HUES6 (cell line): Measurements from ENCODE around the gene TERT.

Source experiments
- H3K27ac ChIP-seq: 2 replicates; pipeline ENCODE4 v1.7.0; 2013; ENCODE audit warnings: low read depth, mild to moderate bottlenecking, low read length, inconsistent platforms
- H3K27me3 ChIP-seq: 2 replicates; pipeline ENCODE4 v1.6.1; 2013; ENCODE audit warnings: low read length; ENCODE audit not compliant: control insufficient read depth, insufficient read depth
- H3K36me3 ChIP-seq: 2 replicates; pipeline ENCODE4 v1.6.1; 2013; ENCODE audit warnings: low read length; ENCODE audit not compliant: control insufficient read depth, insufficient read depth
- H3K4me1 ChIP-seq: 2 replicates; pipeline ENCODE4 v1.6.1; 2013; ENCODE audit warnings: low read length; ENCODE audit not compliant: control insufficient read depth, insufficient read depth
- H3K4me3 ChIP-seq: 2 replicates; pipeline ENCODE4 v1.5.1; 2013; ENCODE audit warnings: low read depth, low read length
- H3K9ac ChIP-seq: one replicate; pipeline ENCODE4 v1.6.1; 2013; ENCODE audit warnings: mild to moderate bottlenecking, low read length
- H3K9me3 ChIP-seq: 2 replicates; pipeline ENCODE4 v1.6.1; 2013; ENCODE audit warnings: low read depth, low read length; ENCODE audit not compliant: control insufficient read depth, insufficient read depth

Gene TERT

DNA sequence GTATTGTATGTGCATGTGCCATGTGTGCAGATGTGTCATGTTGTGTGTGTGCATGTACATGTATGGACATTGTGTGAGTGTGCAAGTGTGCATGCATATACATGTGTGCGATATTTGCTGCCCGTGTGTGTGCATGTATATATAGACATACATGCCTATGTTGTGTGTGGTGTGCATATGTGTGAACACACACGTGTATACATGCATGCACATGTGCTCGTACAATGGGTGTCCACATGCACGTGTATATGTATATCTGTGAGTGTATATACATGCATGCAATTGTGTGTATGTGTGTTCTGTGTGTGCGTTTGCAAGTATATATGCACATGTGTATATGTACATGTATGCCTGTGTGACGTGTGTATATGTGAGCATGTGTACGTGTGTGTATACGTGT lies 72.7 kb downstream of the TERT start:
- Histone ChIP-seq H3K27me3 (no peaks in the 10 kb centered on the region), H3K9ac (no peak overlapping the region), H3K36me3 (no peaks in the 10 kb centered on the region), H3K9me3 (no peaks in the 10 kb centered on the region), H3K4me1 (no peaks in the 10 kb centered on the region), H3K27ac (no peak overlapping the region), H3K4me3 (no peak overlapping the region)

DNA sequence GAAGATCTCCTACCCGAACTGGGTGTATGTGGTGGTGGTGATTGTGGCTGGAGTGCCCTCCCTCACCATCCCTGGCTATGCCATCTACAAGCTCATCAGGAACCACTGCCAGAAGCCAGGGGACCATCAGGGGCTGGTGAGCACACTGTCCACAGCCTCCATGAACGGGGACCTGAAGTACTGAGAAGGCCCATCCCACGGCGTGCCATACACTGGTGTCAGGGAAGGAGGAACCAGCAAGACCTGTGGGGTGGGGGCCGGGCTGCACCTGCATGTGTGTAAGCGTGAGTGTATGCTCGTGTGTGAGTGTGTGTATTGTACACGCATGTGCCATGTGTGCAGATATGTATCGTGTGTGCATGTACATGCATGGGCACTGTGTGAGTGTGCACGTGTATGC lies 73.1 kb downstream of the TERT start:
- Histone ChIP-seq H3K4me3 (no peak overlapping the region), H3K27ac (no peak overlapping the region), H3K9ac (no peak overlapping the region), H3K4me1 (no peaks in the 10 kb centered on the region), H3K27me3 (no peaks in the 10 kb centered on the region), H3K9me3 (no peaks in the 10 kb centered on the region), H3K36me3 (no peaks in the 10 kb centered on the region)

DNA sequence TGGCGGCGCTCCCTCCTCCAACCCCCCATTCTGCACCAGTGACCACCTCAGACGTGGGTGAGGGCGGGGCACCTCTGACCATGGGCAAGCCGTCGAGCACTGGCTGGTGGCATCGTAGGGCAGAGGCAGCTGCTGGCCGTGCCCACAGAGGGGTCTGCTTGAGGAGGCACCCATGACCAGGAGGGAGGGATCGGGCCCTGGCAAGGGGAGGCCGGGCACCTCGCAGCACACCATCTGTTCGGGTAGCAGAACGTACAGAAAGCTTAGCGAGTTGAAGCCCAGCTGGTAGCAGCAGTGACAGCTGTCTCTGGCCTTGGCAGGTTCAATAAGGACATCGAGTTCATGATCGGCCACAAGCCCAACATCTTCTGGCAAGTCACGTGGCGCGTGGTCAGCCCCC lies 74.0 kb downstream of the TERT start:
- no peaks in the 10 kb centered on the region for H3K36me3 ChIP-seq
- no peak overlapping the region for H3K27ac ChIP-seq
- no peaks in the 10 kb centered on the region for H3K27me3 ChIP-seq
- peaks cover under 1% of the 10 kb centered on the region; the same call in 1 of the 2 replicates for H3K9me3 ChIP-seq
- H3K4me1 ChIP-seq: no peaks in the 10 kb centered on the region
- H3K4me3 ChIP-seq: no peak overlapping the region
- no peak overlapping the region for H3K9ac ChIP-seq

DNA sequence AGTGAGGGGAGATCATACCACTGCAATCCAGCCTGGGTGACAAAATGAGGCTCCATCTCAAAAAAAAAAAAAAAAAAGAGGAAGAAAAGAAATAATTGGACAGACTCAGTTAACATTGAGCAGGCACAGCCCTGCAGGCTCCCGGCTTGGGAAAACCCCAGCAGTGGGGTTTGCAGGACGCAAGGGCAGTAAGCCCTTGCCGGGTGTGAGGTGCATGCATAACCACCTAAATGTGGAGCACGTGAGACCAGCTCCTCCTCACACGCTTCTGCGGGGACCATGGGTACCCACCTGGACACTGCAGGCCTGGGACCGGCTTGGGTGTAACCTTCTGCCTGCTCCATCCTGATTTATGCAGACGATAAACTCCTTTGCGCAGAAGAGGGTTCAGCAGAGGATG lies 74.5 kb downstream of the TERT start:
- Histone ChIP-seq H3K9ac (no peak overlapping the region), H3K9me3 (peaks cover 6% of the 10 kb centered on the region), H3K27ac (no peak overlapping the region), H3K4me1 (no peaks in the 10 kb centered on the region), H3K36me3 (no peaks in the 10 kb centered on the region), H3K27me3 (no peaks in the 10 kb centered on the region), H3K4me3 (no peak overlapping the region)

DNA sequence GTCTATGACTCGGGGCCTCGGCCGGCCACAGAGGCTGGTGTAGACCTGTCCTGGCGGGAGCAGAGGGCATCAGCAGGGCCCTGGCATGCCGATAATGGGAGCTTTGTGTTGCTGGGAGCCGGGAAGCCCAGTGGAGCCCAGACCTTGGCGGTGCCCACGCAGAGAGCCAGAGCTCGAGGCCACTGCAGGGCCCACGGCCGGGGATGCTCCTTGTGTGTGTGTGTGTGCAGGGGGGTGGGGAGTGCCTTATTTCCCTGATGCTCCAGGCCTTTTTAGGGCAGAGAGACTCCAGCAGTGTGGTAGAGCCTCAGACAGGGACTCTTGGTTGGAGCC lies 75.1 kb downstream of the TERT start:
- Histone ChIP-seq H3K27ac (no peak overlapping the region), H3K36me3 (no peaks in the 10 kb centered on the region), H3K9ac (no peak overlapping the region), H3K4me1 (no peaks in the 10 kb centered on the region), H3K27me3 (no peaks in the 10 kb centered on the region), H3K9me3 (peaks cover 8% of the 10 kb centered on the region), H3K4me3 (no peak overlapping the region)

DNA sequence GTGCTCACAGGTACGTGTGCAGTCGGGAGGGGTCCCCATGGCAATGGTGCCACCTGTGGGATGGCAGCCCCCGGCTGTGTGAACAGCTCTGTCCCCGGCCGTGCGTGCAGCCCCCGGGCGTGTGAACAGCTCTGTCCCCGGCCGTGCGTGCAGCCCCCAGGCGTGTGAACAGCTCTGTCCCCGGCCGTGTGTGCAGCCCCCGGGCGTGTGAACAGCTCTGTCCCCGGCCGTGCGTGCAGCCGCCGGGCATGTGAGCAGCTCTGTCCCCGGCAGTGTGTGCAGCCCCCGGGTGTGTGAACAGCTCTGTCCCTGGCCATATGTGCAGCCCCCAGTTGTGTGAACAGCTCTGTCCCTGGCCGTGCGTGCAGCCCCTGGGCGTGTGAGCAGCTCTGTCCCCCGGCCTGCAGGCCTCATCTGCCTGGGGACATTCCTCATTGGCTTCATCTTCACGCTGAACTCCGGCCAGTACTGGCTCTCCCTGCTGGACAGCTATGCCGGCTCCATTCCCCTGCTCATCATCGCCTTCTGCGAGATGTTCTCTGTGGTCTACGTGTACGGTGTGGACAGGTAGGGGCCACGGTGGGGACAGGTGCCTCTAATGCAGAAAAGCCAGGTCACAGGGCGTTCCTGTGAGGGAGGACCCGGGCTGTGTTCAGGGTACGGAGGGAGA lies 75.6 kb downstream of the TERT start:
- H3K9ac ChIP-seq: no peak overlapping the region
- H3K27ac ChIP-seq: no peak overlapping the region
- H3K9me3 ChIP-seq: peaks cover 8% of the 10 kb centered on the region
- H3K4me1 ChIP-seq: no peaks in the 10 kb centered on the region
- H3K27me3 ChIP-seq: no peaks in the 10 kb centered on the region
- no peaks in the 10 kb centered on the region for H3K36me3 ChIP-seq
- no peak overlapping the region for H3K4me3 ChIP-seq

DNA sequence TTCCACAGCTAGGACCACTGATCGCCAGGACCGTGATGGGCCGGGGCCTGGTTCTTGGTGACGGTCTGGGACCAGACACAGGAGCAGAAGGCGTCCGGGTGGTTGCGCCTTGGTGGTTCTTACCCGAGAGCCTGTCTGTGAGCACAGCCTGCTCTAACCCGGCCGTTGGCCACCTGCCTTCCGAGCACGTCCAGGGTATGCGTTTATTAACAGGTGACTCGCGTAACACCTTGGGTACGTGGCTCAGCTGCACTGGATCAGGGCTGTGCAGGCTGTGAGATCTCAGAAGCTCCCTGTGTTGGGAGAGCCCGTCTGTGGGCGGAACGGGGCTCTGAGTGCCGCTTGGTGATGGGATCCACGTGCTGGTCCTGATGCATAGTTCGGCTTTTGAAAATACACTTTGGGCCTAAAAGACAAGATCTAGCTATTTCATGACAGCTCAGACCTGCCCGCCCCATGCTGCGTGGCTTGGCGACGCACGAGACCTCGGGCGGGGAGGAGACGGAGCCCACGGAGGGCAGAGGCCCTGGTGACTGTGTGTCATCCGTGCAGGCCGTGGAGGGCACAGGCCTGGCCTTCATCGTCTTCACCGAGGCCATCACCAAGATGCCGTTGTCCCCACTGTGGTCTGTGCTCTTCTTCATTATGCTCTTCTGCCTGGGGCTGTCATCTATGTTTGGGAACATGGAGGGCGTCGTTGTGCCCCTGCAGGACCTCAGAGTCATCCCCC lies 76.4 kb downstream of the TERT start:
- Histone ChIP-seq H3K4me1 (no peaks in the 10 kb centered on the region), H3K27ac (no peak overlapping the region), H3K4me3 (no peak overlapping the region), H3K9ac (no peak overlapping the region), H3K27me3 (no peaks in the 10 kb centered on the region), H3K36me3 (no peaks in the 10 kb centered on the region), H3K9me3 (peaks cover 8% of the 10 kb centered on the region)

DNA sequence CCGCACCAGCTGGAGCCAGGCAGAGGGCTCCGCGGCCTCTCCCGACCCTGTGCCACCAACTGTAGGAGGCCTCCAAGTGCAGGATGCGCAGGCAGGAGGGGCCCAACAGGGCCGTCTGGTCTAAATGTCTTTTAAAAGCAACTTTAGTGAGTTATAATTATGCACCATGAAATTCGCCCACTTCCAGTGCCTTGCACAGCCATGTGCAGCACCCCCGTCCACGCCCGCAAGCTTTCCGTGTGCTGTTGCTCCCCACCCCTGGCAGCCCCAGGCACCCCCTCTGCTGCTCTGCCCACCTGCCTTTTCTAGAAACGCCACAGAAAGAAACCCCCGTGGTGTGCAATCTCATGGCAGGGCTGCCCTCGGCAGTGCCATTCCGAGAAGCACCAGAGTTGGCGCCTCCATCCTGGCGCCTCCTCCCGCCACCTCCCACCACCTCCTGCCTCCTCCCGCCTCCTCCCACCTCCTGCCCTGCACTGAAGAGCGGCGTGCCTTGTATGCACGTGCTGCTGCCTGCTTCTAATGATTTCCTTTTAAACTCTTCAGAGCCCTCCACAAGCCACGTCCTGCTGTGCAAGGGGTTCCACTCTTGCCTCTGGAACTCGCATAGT lies 77.2 kb downstream of the TERT start:
- Histone ChIP-seq H3K4me3 (no peak overlapping the region), H3K27me3 (no peaks in the 10 kb centered on the region), H3K27ac (no peak overlapping the region), H3K36me3 (no peaks in the 10 kb centered on the region), H3K4me1 (no peaks in the 10 kb centered on the region), H3K9me3 (peaks cover 8% of the 10 kb centered on the region), H3K9ac (no peak overlapping the region)

DNA sequence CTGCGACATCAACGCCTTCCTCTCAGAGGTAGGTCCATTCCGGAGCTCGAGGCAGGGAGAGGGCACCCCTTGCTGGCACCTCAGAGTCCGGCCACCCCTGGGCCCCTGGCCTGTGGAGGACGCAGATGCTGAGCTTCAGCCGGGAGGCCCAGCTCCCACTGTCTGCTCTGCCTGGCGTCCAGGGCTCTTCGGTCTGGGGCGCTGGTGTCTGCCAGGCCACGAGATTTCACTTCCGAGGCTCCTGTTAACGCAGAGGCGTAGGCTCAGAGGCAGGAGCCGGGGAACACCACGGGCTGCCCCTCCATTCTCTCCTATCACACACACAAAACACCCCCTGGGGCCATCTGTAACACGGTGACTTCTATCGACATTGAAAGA lies 78.0 kb downstream of the TERT start:
- H3K9ac ChIP-seq: no peak overlapping the region
- H3K4me1 ChIP-seq: no peaks in the 10 kb centered on the region
- no peak overlapping the region for H3K4me3 ChIP-seq
- H3K27me3 ChIP-seq: no peaks in the 10 kb centered on the region
- H3K9me3 ChIP-seq: peaks cover 8% of the 10 kb centered on the region
- H3K27ac ChIP-seq: no peak overlapping the region
- H3K36me3 ChIP-seq: no peaks in the 10 kb centered on the region

DNA sequence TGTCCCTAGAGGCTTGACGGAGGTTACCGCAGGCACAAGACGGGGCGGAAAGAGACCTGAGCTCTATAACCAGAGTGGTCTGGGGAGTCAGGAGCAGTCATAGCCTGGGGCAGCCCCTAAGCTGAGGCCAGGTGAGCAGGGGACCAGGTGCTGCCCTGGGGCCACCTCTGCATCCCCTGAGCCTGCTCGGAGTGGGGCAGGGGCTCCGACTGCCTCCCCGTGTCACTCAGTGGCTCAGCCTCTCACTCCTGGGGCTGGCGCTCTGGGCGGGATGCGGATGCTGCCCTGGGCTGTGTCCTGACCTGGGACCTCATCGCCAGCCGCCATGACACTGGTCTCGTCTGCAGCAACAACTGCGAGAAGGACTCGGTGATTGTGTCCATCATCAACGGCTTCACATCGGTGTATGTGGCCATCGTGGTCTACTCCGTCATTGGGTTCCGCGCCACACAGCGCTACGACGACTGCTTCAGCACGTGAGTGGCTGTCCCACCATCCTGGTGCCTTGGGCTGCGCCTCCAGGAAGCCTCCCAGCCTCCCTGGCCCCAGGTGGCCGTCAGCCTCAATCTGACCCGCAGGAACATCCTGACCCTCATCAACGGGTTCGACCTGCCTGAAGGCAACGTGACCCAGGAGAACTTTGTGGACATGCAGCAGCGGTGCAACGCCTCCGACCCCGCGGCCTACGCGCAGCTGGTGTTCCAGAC lies 78.5 kb downstream of the TERT start:
- H3K27me3 ChIP-seq: no peaks in the 10 kb centered on the region
- no peak overlapping the region for H3K9ac ChIP-seq
- no peaks in the 10 kb centered on the region for H3K4me1 ChIP-seq
- peaks cover 8% of the 10 kb centered on the region for H3K9me3 ChIP-seq
- H3K4me3 ChIP-seq: no peak overlapping the region
- H3K27ac ChIP-seq: no peak overlapping the region
- H3K36me3 ChIP-seq: no peaks in the 10 kb centered on the region
